HG03039 (cell line): ENCODE results near the gene VSTM2L.
"Not testable (repeated sequence)": the region's sequence is repeated elsewhere in the genome, so short reads cannot be mapped to it uniquely, and the experiment has no call there.

Source experiments
- ATAC-seq: cut with Tn5 transposase; IDR thresholded peaks from one replicate; pipeline ENCODE4 v1.9.1; 2021; ENCODE audit warnings: mild to moderate bottlenecking, moderate library complexity; ENCODE audit not compliant: unreplicated experiment

VSTM2L gene

DNA sequence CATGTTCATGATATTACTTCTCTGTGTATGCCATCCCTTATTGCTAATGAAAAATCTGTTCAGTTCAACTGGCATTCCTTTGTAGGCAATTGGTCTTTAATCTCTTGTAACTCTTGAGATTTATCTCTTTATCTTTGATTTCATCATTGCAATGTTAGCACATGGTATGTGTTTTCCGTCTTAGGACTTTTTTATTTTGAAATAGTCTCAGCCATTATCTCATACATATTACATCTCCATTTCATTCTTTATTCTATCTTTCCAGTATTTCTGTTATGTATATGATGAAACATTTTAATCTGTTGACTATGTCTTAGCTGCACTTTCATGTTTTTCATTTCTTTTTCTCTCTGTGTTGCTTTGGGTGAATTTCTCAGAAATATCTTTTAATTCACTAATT, 58.1 kb downstream of the VSTM2L start:
- no peak for ATAC-seq

DNA sequence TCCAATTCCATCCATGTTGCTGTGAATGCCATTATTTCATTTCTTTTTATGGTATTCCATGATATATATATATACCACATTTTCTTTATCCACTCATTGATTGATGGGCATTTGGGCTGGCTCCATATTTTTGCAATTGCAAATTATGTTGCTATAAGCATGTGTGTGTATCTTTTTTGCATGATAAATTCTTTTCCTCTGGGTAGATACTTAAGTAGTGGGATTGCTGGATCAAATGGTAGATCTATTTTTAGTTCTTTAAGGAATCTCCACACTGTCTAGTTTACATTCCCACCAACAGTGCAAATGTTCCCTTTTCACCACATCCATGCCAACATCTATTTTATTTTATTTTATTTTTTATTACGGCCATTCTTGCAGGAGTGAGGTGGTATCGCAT, 60.6 kb downstream of the VSTM2L start:
- ATAC-seq, result not testable (repeated sequence)

DNA sequence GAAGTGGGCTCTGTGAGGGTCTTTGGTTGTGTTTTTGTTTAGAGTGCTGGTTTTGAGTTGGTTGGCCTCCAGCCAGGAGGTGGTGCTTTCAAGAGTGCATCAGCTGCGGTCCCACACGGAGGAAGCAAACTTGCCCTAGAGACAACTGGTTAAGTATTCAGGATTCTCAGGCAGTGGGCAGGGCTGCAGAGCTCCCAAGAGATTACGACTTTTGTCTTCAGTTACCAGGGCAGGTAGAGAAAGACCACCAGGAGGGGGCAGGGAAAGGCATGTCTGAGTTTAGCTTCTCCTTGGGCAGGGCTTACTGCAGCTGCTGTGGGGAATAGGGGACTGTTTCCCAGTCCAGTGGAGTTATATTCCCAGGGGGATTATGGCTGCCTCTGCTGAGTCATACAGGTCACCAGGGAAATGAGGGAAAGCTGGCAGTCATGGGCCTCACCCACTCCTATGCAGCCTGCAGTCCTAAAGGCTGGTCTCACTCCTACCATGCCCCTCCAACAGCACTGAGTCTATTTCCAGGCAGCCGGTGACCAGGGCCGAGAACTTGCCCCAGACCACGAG, 66.0 kb downstream of the VSTM2L start:
- no peak for ATAC-seq

DNA sequence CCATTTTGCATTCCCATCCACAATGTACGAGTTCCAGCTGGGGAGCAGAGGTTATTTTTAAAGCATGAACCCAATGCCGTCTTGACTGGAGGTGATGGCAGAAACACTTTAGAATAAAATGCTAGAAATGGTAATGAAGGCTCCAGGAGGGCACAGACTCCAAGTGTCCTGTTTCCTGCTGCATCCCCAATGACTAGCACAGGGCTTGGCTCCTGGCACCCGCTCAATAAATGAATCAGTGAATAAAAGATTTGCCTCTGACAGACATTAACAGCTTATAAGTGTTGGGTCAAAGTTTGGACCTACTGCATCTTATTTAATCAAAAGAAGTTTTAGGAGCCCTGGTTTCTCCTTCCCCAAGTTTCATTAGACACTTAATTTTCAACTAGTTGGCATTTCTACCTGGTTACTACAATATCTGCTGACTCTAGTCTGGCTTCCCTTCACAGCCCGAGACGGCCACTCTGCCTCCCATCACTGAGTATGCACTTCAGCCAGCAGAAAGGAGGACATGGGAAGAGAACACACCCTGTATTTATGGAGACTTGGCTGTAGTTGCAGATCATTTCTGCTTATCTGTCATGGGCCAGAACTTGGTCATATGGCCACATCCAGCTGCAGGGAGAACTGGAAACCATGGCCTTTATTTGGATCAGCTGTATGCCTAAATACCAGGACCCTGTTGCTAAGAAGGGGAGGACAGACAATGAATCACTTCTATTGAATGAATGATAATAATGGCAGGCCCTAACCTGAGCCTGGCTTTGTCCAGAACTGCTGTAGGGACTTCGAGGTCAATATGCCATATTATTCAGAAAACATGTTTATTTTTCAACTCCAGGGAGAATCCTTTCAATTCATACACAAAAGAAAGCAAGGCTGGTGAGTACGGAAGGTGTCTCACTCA, 67.3 kb downstream of the VSTM2L start:
- no peak for ATAC-seq

DNA sequence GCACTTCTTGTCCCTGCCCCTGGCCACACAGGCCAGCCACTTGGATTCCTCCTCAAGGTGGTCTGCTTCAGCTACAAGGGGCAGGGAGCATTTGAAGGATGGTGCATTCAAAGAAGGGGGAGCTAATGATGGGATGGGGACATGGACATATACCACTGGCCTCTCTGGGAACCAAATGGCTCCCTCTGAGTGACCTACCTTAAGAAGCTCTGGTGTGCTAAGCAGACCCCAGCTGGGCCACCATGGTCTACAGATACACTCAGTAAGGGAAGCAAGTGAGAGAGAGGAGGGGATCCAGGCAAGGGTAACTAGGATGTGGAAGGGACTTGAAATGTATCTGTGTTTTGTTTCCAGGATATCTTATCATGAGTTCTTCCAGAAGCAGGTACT, 67.9 kb downstream of the VSTM2L start:
- no peak for ATAC-seq

DNA sequence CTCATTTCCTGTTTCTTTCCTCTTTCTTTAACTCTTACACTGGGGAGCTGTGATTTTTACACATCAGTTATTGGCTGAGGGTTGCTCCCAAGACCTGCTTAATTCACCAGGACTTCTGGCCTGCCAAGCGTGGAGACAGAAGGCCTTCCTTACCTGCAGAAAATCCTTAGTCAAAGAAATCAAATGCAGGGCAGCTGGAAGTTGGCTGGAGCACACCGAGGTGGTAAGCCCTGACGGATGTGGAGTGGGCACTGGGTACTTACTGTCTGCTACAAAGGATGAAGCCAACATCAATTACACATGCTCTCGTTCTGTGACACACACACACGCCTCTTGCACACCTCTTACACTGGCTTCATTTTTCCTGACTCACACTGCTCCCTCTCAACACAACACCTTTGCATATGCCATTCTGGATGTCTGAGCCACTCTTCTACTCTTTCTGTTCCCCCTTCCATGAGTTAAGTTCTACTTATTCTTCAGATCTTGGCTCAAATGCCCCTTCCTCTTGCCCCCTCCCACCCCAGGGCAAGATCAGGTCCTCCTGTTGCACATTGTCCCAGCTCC, 68.7 kb downstream of the VSTM2L start:
- ATAC-seq, result no peak

DNA sequence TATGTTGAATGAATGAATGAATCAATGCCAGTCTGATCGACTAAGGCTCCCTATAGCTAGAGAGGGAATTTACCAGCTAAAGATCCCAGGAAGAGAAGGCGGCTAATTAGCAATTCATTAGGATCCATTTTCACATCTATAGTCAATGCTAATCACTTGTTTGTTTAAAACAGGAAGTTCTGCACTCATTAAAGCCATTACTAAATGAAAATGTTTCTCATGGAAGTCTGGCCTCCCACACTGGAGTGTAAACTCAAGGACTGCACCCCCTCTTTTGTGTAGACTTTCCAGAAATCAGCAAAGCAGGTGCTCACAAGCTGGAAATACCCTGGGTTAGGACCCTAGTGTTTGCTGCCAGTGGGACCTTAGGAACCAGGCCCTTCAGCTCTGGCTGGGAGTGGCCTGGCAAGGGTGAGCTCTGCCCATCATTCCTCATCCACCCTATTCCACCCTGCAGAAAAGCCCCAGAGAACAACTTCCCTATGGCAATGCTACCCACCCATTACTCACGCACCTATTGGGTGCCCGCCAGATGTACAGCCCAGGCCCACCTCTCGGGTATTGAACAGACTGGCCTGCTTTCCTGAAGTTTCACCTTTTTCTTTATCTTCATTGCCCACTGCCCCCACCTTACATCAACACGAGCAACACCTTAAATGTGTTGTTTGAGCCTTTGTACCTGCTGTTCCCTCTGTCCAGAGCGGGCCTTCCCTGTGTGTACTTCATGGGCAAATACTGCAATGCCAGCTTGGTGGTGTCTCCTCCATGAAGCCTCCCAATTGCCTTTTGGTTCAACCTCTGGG, 69.5 kb downstream of the VSTM2L start:
- no peak for ATAC-seq

DNA sequence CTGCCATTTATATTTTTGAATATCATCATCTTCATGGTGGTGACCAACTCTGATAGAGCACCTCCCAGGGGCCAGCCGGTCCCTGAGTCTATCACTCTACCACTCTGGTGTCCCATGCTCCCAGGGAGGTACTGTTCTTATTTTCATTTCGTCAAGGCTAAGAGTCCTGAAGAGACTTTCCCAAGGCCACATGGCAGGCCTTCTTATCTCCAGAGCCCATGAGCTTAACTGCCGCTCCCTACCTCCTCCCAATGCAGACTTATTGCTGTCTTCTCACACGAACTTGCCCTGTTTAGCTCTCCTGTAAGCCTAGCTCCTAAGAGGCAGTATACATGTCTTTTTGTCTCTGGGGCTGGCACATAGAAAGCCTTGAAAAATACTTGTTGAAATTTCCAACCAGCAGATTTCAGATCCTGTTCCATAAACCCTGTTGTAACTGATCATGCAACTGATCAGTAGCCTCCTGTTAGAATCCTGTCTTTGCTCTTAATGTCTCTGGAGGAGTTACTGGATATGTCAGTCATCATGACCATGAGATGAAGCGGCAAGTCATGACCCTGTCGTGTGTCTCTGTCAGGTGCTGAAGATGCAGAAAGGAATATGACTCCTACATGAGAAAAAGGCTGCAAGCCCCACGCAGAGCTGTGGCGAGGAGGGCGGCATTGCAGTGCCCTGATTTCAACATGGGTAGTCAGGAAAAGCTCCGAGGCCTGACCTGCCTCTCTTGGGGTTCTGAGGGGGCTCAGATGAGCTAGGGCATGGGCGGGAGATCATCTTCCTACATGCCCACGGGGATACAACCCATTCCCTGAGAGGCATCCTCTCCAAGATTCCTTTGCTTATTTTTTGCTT, 70.4 kb downstream of the VSTM2L start:
- no peak for ATAC-seq

DNA sequence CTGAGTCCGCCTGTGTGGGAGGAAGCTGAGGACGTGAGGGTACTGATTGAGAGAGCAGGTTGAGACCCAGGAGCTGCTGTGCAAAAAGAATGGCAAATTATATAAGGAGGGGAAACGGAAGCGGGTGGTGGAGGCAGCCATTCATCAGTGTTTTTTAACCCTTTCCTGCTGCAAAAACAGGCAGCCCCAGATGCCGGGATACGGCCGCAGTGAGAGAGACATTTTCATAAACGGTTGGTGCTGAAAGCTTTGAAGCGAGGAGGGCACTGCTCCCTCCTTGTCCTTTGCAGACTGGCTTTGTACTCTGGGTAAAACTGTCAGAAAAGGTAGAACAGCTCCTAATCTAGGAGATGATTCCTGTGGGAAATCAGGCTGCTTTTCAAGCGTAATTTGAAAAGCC, 74.0 kb downstream of the VSTM2L start:
- no peak for ATAC-seq

DNA sequence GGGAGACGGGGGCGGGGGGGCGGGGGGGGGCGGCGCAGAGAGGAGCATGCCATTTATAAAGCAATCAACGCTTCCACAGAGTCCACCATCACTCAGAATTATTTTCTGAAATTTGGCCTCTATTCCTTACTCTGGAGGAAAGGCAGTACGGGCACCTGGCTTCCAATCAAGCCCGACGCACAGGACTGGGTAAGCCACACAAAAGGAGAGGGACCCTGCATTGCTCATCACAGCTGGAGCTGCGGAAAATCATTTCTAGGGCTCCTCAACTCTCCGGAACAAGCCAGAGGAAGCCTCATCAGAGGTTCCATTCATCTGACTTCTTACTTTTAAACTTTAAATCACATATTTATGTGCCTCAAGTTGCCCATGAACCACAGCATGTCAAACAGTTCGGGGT, 74.4 kb downstream of the VSTM2L start:
- ATAC-seq, result no peak

DNA sequence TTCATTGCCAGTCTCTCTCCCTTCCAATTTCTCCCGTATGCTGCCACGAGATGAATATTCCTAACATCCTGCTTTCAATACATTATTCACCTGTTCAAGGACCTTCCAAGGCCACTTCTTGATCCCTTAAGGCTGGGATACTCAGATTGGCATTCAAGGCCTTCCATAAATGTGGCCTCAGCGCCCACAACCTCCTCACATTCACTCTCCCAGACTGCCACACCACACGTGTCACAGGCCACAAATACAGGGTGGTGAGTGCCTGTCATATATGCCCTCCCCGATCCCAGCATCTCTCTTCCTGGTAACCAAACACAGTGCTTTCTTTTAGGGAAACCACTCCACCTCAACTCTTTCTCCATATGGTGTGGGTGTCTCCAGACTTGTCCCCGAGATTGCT, 74.9 kb downstream of the VSTM2L start:
- no peak for ATAC-seq

DNA sequence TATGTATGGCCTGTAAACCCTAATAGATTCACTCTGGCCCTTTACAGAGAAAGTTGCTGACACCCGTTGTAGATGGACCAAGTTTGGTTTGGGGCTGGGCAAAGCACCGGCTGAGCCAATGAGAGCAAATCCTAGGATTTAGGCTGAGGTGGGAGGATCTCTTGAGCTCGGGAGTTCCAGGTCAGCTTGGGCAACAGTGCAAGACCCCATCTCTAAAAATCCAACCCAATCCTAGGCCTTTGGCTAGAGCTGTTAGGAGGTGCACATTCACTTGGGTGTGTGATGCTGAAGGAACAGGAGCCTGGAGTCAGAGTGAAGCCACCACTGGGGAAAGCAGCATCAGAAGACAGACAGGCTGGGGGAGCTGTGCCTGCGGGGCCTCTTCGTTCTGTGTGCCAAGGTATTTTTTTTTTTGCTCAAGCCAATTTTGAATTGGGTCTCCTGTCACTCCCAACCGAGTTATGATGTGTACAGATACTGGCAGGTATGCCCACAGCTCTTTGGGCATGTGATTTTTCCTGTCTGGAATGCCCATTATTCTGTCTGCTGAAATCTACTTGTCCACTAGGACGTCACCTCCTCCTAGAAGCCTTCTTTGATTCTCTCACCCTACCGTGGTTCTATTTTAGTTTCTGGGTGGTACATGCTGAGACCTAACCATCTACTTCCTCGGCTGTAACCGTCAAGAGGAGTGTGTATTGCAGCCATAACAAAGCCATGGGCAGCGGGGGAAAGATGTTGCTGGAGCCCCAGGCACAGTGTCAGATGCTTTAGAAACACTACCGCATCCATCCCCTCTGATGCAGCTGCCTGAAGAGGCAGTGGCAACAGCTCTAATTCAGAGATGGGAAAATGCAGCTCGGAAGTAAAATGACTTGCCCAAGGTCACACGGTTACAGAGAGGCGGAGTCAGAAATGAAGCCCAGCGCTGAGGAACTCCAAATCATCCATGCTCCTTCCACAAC, 76.4 kb downstream of the VSTM2L start:
- ATAC-seq, result no peak

DNA sequence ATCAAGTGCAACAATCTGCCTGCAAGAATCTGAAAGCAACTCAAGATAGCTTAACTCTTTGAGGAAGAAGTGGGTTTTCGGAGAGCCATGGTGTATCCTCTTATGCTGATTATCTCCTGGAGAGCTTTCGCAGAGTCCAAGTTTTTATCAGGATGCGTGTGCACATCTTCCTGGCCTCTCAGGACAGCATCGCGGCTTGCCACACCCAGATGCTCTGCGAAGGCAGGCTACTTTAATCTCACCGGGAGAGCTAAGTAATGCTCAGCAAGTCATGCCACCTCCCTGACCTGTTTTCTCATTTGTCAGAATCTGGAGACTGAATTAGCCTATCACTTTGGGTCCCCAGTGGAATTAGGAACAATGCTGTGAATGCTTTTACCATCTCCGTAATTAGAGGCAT, 77.5 kb downstream of the VSTM2L start:
- no peak for ATAC-seq

DNA sequence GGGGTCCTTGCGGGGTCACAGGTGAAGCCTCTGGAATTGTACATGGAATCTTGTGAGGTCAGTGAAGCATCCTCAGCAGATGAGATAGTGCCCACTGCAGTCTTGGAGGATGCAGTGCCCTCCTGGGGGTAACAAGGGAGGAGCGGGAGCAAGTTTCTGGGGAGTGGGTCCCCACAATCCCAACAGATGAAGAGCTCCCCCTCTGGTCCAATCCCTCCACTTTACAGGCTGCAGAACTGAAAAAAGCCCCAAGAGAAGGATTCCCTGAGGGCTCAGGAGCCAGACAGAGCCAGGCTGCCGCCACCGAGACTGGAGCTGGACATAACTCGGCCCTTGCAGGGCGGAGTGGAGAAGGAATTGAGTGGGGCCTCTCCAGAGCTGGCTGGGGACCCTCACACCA, 77.9 kb downstream of the VSTM2L start:
- no peak for ATAC-seq

DNA sequence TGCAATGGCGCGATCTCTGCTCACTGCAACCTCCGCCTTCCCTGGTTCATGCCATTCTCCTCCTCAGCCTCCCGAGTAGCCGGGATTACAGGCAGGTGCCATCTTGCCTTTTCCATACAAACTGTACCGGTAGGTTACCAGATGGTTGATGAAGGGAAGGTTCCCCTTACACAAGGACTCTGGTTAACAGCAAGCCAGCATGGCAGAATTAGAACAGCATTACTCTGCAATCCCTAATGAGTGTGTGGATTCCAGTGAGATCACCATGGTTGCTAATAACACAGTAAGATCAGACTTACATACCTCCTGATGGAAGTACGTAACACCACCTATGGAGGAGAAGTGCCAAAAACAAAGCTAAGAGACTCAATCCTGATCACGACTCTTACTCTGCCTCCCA, 78.6 kb downstream of the VSTM2L start:
- no peak for ATAC-seq

DNA sequence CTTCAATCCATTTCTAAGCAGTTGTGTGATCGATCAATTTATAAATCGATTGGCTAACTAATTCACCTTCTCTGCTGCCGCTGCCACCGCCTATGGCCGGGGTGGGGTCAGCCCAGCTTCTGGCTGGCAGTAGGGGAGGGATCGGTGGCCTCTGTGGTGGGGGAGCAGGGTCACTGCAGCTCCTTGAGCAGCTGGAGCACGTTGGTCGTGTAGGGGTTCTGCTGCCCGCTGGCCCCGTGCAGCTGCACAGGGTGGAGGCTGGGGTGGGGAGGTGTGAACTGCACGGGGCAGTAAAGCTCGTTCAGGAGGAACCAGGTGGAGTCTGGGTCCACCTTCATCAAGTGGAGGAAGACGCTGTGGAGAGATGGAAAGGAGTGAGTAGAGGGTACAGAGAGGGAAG, 80.4 kb downstream of the VSTM2L start:
- no peak for ATAC-seq

DNA sequence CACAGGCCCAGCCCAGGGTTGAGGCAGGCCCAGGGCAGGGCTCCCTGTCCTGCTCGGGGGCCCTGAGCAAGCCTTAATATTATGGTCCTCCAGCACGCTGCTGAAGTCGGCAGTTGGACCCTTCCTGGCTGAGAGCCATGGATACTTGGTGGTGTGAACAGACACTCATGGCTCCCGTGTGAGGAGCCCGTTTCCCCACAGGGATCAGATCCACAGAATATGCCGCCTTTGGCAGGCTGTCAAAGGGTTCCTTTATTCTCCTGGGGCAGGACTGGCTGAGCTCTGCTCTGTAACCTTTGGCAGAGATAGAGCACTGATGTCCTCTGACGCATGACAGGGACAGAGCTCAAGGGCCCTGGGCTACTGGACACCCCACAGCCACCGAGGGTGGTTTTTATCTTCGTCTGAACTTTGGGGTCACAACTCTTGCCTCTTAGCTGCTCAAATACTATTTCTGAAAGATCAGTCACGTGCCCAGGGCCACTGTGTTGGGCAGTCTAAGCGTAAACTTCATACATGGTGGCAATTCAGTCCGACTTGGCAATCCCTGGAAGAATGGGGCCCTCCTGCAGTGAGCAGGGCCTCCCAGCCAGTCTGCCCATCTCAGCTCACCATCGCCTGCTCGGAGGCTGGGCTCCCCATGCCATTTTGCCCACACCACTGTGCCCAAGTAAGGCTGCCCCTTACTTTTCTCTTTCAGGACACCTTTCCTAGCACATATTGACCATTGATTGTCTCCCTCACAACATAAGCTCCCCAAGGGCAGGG, 81.3 kb downstream of the VSTM2L start:
- ATAC-seq, result no peak

DNA sequence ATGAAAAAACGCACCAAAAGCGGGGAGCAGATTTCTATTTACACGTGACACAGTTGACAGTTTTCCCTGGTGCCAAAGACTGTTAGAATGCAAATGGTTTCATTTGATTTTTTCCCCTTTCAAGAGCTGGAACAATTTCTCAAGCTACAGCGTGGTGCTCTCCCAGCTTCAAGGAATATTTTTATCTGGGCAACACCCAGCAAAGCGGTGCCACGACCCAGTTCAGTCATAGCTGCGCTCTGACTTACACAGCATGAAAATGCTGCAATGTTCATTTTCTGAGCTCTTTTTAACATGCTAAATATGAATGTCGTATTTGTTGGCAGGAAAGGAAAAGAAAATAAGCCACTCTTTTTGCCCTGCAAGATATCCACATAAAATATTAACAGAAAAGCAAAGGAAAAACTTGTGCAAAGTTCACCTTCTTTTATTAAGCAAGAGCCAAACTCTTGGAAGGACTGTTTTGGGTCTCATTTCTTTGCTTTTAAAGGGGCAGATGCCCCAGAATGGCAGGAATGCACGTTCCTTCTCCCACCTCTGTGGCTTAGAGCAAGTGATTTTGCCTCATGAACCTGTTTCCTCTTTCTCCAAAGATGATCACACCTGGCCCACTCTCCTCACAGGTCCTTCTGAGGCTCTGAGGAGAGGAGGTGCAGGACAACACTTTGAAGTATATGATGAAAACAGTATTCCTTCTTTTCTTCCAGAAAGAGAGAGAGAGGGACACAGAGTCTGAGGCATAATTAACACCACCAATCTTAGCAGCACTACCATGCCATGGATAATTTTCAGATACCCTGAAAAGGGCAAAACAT, 83.3 kb downstream of the VSTM2L start:
- ATAC-seq, result no peak
